Measurements from ENCODE around the gene AP3D1.

The AP3D1 gene

GRCh38 chr19:2173767-2174577 is 22.6 kb upstream of the AP3D1 start:
- DNase-seq (ENCODE audit: low read depth) = no peak
- no peak overlapping the region for H3K4me3 ChIP-seq (ENCODE audit: low read length)
- TF ChIP-seq CTCF (IDR thresholded peaks at IDR 0.05; ENCODE audit: insufficient read depth, low read depth, low read length, missing control alignments) = no peak

GRCh38 chr19:2173388-2173766 is 22.0 kb upstream of the AP3D1 start:
- H3K4me3 ChIP-seq (ENCODE audit: low read length) = no peak overlapping the region
- no peak for TF ChIP-seq CTCF (IDR thresholded peaks at IDR 0.05; ENCODE audit: insufficient read depth, low read depth, low read length, missing control alignments)
- DNase-seq (ENCODE audit: low read depth) = no peak

- DNase-seq (ENCODE audit: low read depth) = no peak
- TF ChIP-seq CTCF (IDR thresholded peaks at IDR 0.05; ENCODE audit: insufficient read depth, low read depth, low read length, missing control alignments) = no peak
- no peak overlapping the region for H3K4me3 ChIP-seq (ENCODE audit: low read length)
Measured at GRCh38 chr19:2171349-2172145, 20.2 kb upstream of the AP3D1 start.

- TF ChIP-seq CTCF (IDR thresholded peaks at IDR 0.05; ENCODE audit: insufficient read depth, low read depth, low read length, missing control alignments) = no peak
- H3K4me3 ChIP-seq (ENCODE audit: low read length) = no peak overlapping the region
- no peak for DNase-seq (ENCODE audit: low read depth)
Measured at GRCh38 chr19:2170987-2171348, 19.6 kb upstream of the AP3D1 start.

GRCh38 chr19:2170219-2170618 is 18.9 kb upstream of the AP3D1 start:
- H3K4me3 ChIP-seq (ENCODE audit: low read length) = no peak overlapping the region
- no peak for TF ChIP-seq CTCF (IDR thresholded peaks at IDR 0.05; ENCODE audit: insufficient read depth, low read depth, low read length, missing control alignments)
- no peak for DNase-seq (ENCODE audit: low read depth)

- TF ChIP-seq CTCF (IDR thresholded peaks at IDR 0.05; ENCODE audit: insufficient read depth, low read depth, low read length, missing control alignments) = no peak
- H3K4me3 ChIP-seq (ENCODE audit: low read length) = no peak overlapping the region
- DNase-seq (ENCODE audit: low read depth) = peak; percentile 98
Measured at GRCh38 chr19:2168619-2169424, 17.5 kb upstream of the AP3D1 start.
